Activated CD8-positive, alpha-beta memory T cell treated with anti-CD3 and anti-CD28 coated beads for 36 hours (primary cell): ENCODE data around the gene MST1R. TPM values are rescaled to one million over a fixed set of nuclear protein-coding genes. Genes with fewer than 3 reads are reported as not detected.

ENCODE experiments used
- CTCF ChIA-PET: fragments of 350-600 bp; sonication (Branson Sonifier 250); formaldehyde crosslinking; loops from one replicate; lab custom pipeline; 2021; ENCODE audit warnings: antibody characterized with exemption; lab: Charles Lee
- POLR2A ChIA-PET: fragments of 350-600 bp; sonication (Branson Sonifier 250); formaldehyde crosslinking; loops from one replicate; lab custom pipeline; 2021; ENCODE audit warnings: antibody characterized with exemption; lab: Charles Lee
- total RNA-seq, 2 experiments: library from RNA; stranded (reverse); gene quantifications; one replicate each; pipeline ENCODE4 v1.2.3, GENCODE V29; 2021

Gene MST1R
- total RNA-seq, 2 experiments from 2014 or later, result 0.80 to 0.99 TPM

- CTCF ChIA-PET, result interaction anchor here (1.0 kb wide), 1 partner anchor 9 kb away, joined by 4 read pairs; no protein-coding TSS in a partner anchor
Measured at GRCh38 chr3:49895791-49896190, 7.9 kb downstream of the MST1R start.

GRCh38 chr3:49889296-49889695, 14.4 kb downstream of the MST1R start:
- ChIA-PET CTCF (interaction anchor here (1.3 kb wide), 1 partner anchor 20 kb away, joined by 3 read pairs; no protein-coding TSS in a partner anchor), POLR2A (no interaction called here)

More at GRCh38 chr3:49895791-49896190, 7.9 kb downstream of the MST1R start:
- POLR2A ChIA-PET, result no interaction called here

- ChIA-PET CTCF (no interaction called here), POLR2A (no interaction called here)
Measured at GRCh38 chr3:49886922-49887265, 16.8 kb downstream of the MST1R start.

- CTCF ChIA-PET, result no interaction called here
- POLR2A ChIA-PET, result no interaction called here
Measured at GRCh38 chr3:49883998-49884397, 19.7 kb downstream of the MST1R start.

- ChIA-PET CTCF (no interaction called here), POLR2A (no interaction called here)
Measured at GRCh38 chr3:49882166-49882565, 21.5 kb downstream of the MST1R start.

DNA sequence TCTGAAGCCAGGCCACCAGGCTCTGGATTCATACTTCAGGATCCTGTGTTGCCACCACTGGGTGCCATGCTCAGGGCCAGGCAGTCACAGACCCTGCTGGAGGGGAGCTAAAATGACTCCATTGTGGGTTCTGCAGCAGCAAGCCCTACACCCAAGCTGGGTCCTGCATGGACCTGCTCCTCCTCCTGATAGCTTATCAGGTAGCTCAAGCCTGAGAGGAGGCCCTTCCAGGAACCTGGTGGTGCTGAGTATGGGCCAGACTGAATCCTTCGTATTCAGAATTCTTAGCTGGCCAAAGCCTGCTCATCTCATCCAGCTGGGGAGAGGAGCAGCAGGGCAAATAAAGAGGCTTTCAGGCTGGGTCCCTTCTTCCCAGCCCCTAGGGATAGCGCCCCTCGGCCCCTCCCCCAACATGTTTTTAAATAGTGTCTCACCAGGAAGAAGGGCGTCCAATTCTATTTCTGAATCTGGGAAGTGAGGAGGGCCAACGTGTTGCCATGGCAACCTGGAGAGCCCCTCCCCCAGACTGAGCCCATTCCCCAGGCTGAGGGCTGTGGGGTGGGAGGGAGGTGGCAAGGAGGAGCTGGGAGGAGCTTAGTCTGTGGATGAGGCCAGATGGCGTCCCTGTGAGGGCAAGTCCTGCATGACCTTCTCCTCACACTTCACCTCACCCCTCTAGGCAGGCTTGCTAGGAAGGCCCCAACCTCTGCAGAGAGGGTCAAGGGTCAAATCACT, 22.9 kb downstream of the MST1R start:
- ChIA-PET CTCF (interaction anchor here (0.8 to 1.3 kb wide), 2 partner anchors 18 to 41 kb away, joined by 3 read pairs; no protein-coding TSS in a partner anchor), POLR2A (no interaction called here)

DNA sequence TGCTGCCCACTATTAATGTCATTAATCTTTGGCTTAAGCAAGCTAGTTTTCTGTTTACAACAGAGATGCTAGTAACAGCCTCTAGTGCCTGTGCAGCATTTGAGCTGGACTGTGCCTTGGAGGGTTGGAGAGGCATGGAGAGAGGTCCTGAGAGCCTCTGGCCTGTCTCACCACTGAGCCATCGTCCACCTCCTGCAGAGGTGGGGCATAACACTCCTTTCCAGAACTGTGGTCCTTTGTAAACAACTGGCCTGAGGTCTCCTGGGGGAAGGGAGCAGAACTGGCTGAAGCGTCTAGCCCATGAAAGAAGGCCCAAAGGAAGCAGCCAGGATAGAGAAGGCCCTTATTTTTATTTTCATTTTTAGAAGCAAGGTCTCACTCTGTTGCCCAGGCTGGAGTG, 24.0 kb downstream of the MST1R start:
- CTCF ChIA-PET, result no interaction called here
- POLR2A ChIA-PET, result interaction anchor here (0.5 kb wide), 1 partner anchor 120 kb away, joined by 5 read pairs; no protein-coding TSS in a partner anchor

DNA sequence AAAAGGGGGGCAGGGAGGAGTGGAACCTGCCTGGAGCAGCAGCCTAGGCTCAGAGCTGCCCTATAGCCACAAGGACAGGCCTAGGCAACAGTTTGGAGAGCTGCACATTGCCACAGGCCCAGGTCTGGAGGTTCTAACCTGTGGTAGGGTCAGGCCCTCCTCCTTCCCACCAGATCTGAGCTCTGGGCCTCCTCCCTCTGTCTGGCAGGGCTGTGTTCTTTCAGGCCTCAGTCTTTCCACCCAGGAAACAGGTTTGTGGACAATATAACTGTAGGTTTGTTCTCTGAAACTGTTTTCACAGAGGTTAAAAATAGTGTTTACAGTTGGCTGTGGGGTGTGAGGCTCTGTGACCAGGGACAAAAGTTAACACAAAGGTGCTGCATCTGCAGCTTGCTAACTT, 25.0 kb downstream of the MST1R start:
- ChIA-PET CTCF (interaction anchor here (0.7 kb wide), 1 partner anchor 177 kb away, joined by 3 read pairs; no protein-coding TSS in a partner anchor), POLR2A (interaction anchor here (0.5 kb wide), 1 partner anchor 1711 kb away, joined by 5 read pairs; no protein-coding TSS in a partner anchor)

DNA sequence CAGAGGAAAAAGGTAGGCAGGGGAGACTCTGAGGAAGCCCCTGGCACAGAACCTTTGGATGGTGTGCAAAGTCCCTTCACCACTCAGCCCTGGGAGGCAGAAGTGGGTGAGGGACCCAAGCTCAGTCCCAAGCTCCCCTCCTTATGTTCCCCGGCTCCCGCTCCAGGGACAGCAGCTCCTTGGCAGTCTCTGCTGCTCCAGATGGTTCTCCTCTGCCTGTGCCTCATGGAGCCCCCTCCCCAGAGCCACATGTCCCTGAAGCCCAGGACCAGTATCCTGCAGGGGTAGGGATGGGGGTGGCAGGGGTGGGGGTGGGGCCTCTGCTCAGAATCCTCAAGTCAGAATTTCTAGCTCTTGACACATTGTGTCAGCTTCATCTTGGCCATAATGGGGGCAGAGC, 26.0 kb downstream of the MST1R start:
- POLR2A ChIA-PET, result no interaction called here
- CTCF ChIA-PET, result interaction anchor here (0.7 kb wide), 2 partner anchors 15 to 316 kb away, joined by 3 to 5 read pairs; no protein-coding TSS in a partner anchor

- ChIA-PET CTCF (no interaction called here), POLR2A (no interaction called here)
Measured at GRCh38 chr3:49876567-49876966, 27.1 kb downstream of the MST1R start.

GRCh38 chr3:49873623-49874022, 30.1 kb downstream of the MST1R start:
- CTCF ChIA-PET, result no interaction called here

DNA sequence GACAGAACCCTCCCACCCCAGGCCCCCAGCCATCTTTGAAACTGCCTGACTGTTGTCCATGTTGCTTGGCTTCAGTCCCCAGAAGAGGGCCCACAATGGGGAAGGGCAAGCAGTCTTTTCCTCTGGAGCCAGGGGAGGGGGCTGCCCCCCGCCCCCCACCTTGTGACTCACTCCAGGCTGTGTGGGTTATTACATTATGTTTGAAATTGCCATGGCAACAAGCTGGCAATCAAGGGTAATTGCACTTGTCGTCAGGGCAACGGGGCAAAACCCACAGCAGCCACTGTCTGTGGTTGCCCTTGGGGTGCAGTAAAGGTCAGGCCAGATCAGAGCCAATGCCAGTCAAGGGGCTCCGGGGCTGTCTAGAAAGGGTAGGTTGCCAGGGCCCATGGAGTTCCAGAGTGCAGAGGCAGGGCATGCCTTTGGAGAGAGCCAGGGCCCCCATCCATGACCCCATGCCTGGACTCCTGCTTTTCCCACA, 30.8 kb downstream of the MST1R start:
- ChIA-PET CTCF (no interaction called here), POLR2A (no interaction called here)

More at GRCh38 chr3:49873623-49874022, 30.1 kb downstream of the MST1R start:
- POLR2A ChIA-PET, result no interaction called here

- POLR2A ChIA-PET, result no interaction called here
Measured at GRCh38 chr3:49871531-49872153, 32.0 kb downstream of the MST1R start.

DNA sequence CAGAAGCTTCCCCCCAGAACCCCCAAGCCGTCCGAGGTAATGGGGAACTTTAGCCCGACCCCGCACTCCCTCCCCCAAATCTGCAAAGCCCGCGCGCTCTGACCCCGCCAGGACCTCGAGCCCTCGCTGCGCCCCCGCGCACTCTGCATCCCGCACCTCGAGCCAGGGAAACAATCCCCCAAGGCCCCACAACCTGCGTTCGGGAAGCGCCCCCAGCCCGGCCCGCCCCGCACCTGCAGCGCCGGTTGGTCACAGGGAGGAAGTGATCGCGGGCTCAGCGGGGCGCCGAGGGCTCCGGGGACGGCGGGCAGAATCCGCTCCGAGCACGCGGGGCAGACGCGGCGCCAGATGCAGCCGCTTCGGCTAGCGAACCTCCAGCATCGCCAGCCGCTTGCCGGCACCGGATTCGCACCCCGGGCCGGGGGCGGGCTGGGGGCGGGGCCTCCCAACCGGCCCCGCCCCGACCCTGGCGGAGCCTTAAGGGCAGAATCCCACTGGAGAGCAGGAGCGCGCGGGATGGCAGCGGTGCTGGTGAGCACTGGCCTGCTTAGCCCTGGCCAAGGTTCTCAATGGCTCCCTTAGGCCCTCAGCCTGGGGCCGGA, 34.0 kb downstream of the MST1R start, which contains the start of gene CAMKV:
Gene CAMKV (minus strand): TSS at position 382 of the 602 bp plus-strand sequence. CDS start 7,518 bp downstream, outside the sequence.
- CTCF ChIA-PET, result interaction anchor here (0.9 kb wide), 1 partner anchor 72 kb away, joined by 3 read pairs; no protein-coding TSS in a partner anchor
- POLR2A ChIA-PET, result no interaction called here

More at GRCh38 chr3:49871531-49872153, 32.0 kb downstream of the MST1R start:
- CTCF ChIA-PET, result no interaction called here

GRCh38 chr3:49868862-49869466, 34.7 kb downstream of the MST1R start:
- ChIA-PET CTCF (interaction anchor here (0.6 to 2.0 kb wide), 3 partner anchors 30 to 176 kb away, joined by 3 to 7 read pairs (median 3); no protein-coding TSS in a partner anchor), POLR2A (interaction anchor here (0.5 kb wide), 1 partner anchor 79 kb away, joined by 5 read pairs; no protein-coding TSS in a partner anchor)

DNA sequence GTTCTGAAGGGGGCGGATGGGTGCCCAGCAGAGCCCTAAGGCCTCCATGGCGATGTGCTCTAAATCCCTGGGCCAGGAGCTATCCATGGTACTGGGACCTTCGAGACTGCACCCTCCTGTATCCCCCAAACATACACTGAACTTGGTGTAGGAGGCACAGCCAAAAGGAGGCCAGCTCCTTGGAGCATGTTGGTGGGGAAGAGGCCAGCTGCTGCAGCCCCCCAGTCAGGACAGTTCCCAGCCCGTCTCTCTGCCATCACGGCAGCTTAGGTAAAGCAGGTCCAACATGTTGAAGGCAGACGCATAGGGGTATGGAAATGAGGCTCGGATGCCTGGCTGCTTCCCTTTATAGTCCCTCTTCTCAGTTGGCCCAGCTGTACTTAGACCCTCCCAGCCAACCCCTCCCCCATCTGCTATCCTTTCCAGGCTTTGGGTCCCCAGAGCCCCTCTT, 35.8 kb downstream of the MST1R start:
- CTCF ChIA-PET, result interaction anchor here (0.5 to 2.0 kb wide), 4 partner anchors 29 to 974 kb away, joined by 3 to 7 read pairs (median 4); no protein-coding TSS in a partner anchor
- POLR2A ChIA-PET, result no interaction called here

DNA sequence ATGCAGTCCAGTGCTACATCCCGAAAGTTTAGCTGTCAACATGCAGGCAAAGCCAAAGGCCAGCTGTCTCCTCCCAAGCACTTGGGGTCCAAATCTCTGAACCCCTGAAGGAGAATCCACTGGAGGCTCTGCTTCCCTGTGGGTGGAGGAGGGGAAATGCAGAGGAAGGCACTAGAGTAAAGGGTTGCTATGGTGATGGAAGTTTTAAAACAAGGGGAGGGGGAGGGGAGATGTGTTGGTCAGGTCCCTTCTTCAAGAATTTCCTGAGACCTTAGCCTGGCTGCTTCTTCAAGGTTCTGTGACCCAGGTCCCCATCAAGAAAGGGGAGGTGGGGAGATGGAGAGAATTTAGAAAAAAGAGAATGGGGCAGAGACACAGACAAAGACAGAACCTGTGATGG, 36.3 kb downstream of the MST1R start:
- ChIA-PET POLR2A (no interaction called here), CTCF (interaction anchor here (0.7 to 2.0 kb wide), 2 partner anchors 28 to 33 kb away, joined by 3 to 7 read pairs; no protein-coding TSS in a partner anchor)

- CTCF ChIA-PET, result interaction anchor here (1.0 kb wide), 1 partner anchor 9 kb away, joined by 3 read pairs; the partner anchor contains the start of gene TRAIP
- POLR2A ChIA-PET, result no interaction called here
Measured at GRCh38 chr3:49865198-49865784, 38.4 kb downstream of the MST1R start.
